NCI-H748 (cell line): ENCODE results near the gene ZNF70.

Experiments used
- DNase-seq: peaks from one replicate; lab custom pipeline; 2025; ENCODE audit not compliant: unreplicated experiment; lab: John Stamatoyannopoulos, UW

ZNF70 gene

GRCh38 chr22:23750714-23751440 is at the start of gene ZNF70:
Gene ZNF70 (minus strand): TSS chr22:23751112. CDS start chr22:23745140, 5,972 bp downstream.
- peak; percentile 89 for DNase-seq

GRCh38 chr22:23796461-23796860 is 45.5 kb upstream of the ZNF70 start:
- no peak for DNase-seq

- no peak for DNase-seq
These were observed 42.4 kb upstream of the ZNF70 start for GRCh38 chr22:23793326-23793725.

- DNase-seq, result no peak
These were observed 41.1 kb upstream of the ZNF70 start for GRCh38 chr22:23791738-23792645.

- no peak for DNase-seq
These were observed 40.2 kb upstream of the ZNF70 start for GRCh38 chr22:23790819-23791737.

- DNase-seq, result no peak
These were observed 38.7 kb upstream of the ZNF70 start for GRCh38 chr22:23789638-23790037.

- peak; percentile 68 for DNase-seq
These were observed 38.2 kb upstream of the ZNF70 start for GRCh38 chr22:23789121-23789520.

- no peak for DNase-seq
These were observed 37.0 kb upstream of the ZNF70 start for GRCh38 chr22:23787910-23788309.

- DNase-seq, result no peak
These were observed 36.6 kb upstream of the ZNF70 start for GRCh38 chr22:23787600-23787896.

- DNase-seq, result peak; percentile 87
These were observed 36.1 kb upstream of the ZNF70 start, which contains the start of gene SMARCB1 for GRCh38 chr22:23786752-23787599. Gene SMARCB1 (plus strand): TSS chr22:23786966. CDS start chr22:23787170, 204 bp downstream.

- DNase-seq, result no peak
These were observed 35.4 kb upstream of the ZNF70 start for GRCh38 chr22:23786261-23786710.

GRCh38 chr22:23784215-23784732 is 33.4 kb upstream of the ZNF70 start:
- DNase-seq, result no peak

- no peak for DNase-seq
These were observed 32.6 kb upstream of the ZNF70 start for GRCh38 chr22:23783265-23784150.

- no peak for DNase-seq
These were observed 31.8 kb upstream of the ZNF70 start for GRCh38 chr22:23782703-23783102.

- no peak for DNase-seq
These were observed 31.3 kb upstream of the ZNF70 start for GRCh38 chr22:23782252-23782651.

- no peak for DNase-seq
These were observed 30.7 kb upstream of the ZNF70 start for GRCh38 chr22:23781511-23782183.

GRCh38 chr22:23781065-23781464 is 30.2 kb upstream of the ZNF70 start:
- DNase-seq, result no peak

GRCh38 chr22:23780146-23780748 is 29.3 kb upstream of the ZNF70 start:
- no peak for DNase-seq
